H1 (cell line): ENCODE results near the gene APLN. TPM values are rescaled to one million over a fixed set of nuclear protein-coding genes. Genes with fewer than 3 reads are reported as not detected.

ENCODE experiments used
- CEBPB ChIP-seq: IDR thresholded peaks from 2 replicates; pipeline ENCODE4 v1.6.1; 2012; ENCODE audit warnings: low read depth, low read length
- RXRA ChIP-seq: IDR thresholded peaks from 2 replicates; pipeline ENCODE4 v1.6.1; 2011; ENCODE audit warnings: low read depth, mild to moderate bottlenecking, low read length, moderate library complexity; ENCODE audit not compliant: insufficient read depth
- SIRT6 ChIP-seq: IDR thresholded peaks from one replicate; pipeline ENCODE4 v1.7.1; 2012; ENCODE audit warnings: low read length, inconsistent platforms
- polyA plus RNA-seq, 7 experiments: library from polyadenylated mRNA; depleted of rRNA in 3 of 7; stranded (reverse) in 5 of 7; unstranded in 2 of 7; fragments of >200 nt in 5 of 7; fragments of 200-250 nt in 2 of 7; gene quantifications; 1 replicate in 5 of 7; 2 replicates in 1 of 7; 4 replicates in 1 of 7; pipeline versions ENCODE4 v1.2.1 to v1.2.3, GENCODE V29; 2011 to 2013; ENCODE audit warnings: missing spikeins in 2 of 7, mixed read lengths in 2 of 7
- total RNA-seq: library from RNA; stranded (reverse); fragmentation: NEBNext Ultra II Directional; extraction: Animal tissue kit (Norgen Biotek cat#: 25700); gene quantifications from 2 replicates; pipeline ENCODE4 v1.2.1, GENCODE V29; 2021

Gene APLN
- total and polyA plus RNA-seq, 2 of the 8 experiments (the other 6 are each of a cell fraction or from before 2014, with no cell fraction given), result 1.1 to 1.8 TPM

GRCh38 chrX:129642641-129643040 lies 12.1 kb downstream of the APLN start (continued):
- TF ChIP-seq RXRA (no peak), CEBPB (no peak), SIRT6 (no peak)
